H1 (cell line): ENCODE results near the gene BRI3BP. TPM values are rescaled to one million over a fixed set of nuclear protein-coding genes. Genes with fewer than 3 reads are reported as not detected.

Source experiments
- BCL11A ChIP-seq, 2 experiments: IDR thresholded peaks; one replicate each; pipeline ENCODE4 v1.6.1; 2011; ENCODE audit warnings: low read depth in 2 of 2, low read length in 2 of 2, mild to moderate bottlenecking in 2 of 2
- CEBPB ChIP-seq: IDR thresholded peaks from 2 replicates; pipeline ENCODE4 v1.6.1; 2012; ENCODE audit warnings: low read depth, low read length
- KDM1A ChIP-seq: fragments of 200-600, 300-600 bp; sonication (generic); IDR thresholded peaks from 2 replicates; pipeline ENCODE4 v1.7.1; 2016; ENCODE audit warnings: mild to moderate bottlenecking, low read length, borderline replicate concordance
- NANOG ChIP-seq: IDR thresholded peaks from 2 replicates; pipeline ENCODE4 v1.6.1; 2011; ENCODE audit warnings: low read length, low read depth, mild to moderate bottlenecking, inconsistent platforms; ENCODE audit not compliant: insufficient read depth, poor library complexity, severe bottlenecking
- NRF1 ChIP-seq: IDR thresholded peaks from 2 replicates; pipeline ENCODE4 v1.6.1; 2011; ENCODE audit warnings: mild to moderate bottlenecking, low read depth, low read length, improper control_type of control experiment
- SIX5 ChIP-seq: IDR thresholded peaks from 2 replicates; pipeline ENCODE4 v1.6.1; 2011; ENCODE audit warnings: mild to moderate bottlenecking, low read depth, low read length
- TAF7 ChIP-seq: optimal IDR thresholded peaks from 2 replicates; pipeline ENCODE3; 2011; ENCODE audit warnings: low read depth, mild to moderate bottlenecking, inconsistent platforms, low read length, moderate library complexity, borderline replicate concordance
- polyA plus RNA-seq, 7 experiments: library from polyadenylated mRNA; depleted of rRNA in 3 of 7; stranded (reverse) in 5 of 7; unstranded in 2 of 7; fragments of >200 nt in 5 of 7; fragments of 200-250 nt in 2 of 7; gene quantifications; 1 replicate in 5 of 7; 2 replicates in 1 of 7; 4 replicates in 1 of 7; pipeline versions ENCODE4 v1.2.1 to v1.2.3, GENCODE V29; 2011 to 2013; ENCODE audit warnings: missing spikeins in 2 of 7, mixed read lengths in 2 of 7
- total RNA-seq: library from RNA; stranded (reverse); fragmentation: NEBNext Ultra II Directional; extraction: Animal tissue kit (Norgen Biotek cat#: 25700); gene quantifications from 2 replicates; pipeline ENCODE4 v1.2.1, GENCODE V29; 2021
- TF ChIP-seq, protein P1 (sequence below): fragments of 300-600 bp; sonication (generic); IDR thresholded peaks from 2 replicates; pipeline ENCODE4 v1.7.1; 2012; ENCODE audit warnings: low read length, moderate library complexity, mild to moderate bottlenecking, inconsistent platforms; ENCODE audit not compliant: insufficient replicate concordance
- TF ChIP-seq, protein P2 (sequence below), 3 experiments: IDR thresholded peaks; 1 replicate in 2 of 3; 2 replicates in 1 of 3; pipeline versions ENCODE4 v1.5.1 to v1.6.1; 2011; ENCODE audit warnings: low read length in 3 of 3, mild to moderate bottlenecking in 3 of 3, inconsistent platforms in 2 of 3, low read depth in 1 of 3, moderate library complexity in 1 of 3; ENCODE audit not compliant: insufficient read depth in 1 of 3; ENCODE audit errors: control extremely low read depth in 1 of 3

The BRI3BP gene
- total and polyA plus RNA-seq, 2 of the 8 experiments (the other 6 are each of a cell fraction or from before 2014, with no cell fraction given), result 5.4 to 14.2 TPM

DNA sequence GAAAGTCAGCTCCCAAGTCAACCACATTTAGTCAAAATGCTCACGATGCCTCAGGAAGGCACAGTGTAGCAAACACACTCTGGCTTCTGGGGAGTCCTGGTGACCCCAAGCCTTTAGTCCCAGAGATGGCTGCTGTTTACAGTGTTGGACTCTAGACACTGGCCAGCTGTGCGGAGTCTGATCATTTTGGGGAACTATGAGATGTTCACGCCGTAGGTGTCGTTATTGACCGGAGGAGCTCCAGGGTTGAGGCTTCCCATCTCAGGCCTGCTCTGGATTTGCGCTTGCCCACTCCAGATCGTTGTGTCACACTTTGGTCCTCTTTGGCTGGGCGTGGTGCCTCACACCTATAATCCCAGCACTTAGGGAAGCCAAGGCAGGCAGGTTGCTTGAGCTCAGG lies 27.7 kb downstream of the BRI3BP start (continued):
- TF ChIP-seq, protein P1, sequence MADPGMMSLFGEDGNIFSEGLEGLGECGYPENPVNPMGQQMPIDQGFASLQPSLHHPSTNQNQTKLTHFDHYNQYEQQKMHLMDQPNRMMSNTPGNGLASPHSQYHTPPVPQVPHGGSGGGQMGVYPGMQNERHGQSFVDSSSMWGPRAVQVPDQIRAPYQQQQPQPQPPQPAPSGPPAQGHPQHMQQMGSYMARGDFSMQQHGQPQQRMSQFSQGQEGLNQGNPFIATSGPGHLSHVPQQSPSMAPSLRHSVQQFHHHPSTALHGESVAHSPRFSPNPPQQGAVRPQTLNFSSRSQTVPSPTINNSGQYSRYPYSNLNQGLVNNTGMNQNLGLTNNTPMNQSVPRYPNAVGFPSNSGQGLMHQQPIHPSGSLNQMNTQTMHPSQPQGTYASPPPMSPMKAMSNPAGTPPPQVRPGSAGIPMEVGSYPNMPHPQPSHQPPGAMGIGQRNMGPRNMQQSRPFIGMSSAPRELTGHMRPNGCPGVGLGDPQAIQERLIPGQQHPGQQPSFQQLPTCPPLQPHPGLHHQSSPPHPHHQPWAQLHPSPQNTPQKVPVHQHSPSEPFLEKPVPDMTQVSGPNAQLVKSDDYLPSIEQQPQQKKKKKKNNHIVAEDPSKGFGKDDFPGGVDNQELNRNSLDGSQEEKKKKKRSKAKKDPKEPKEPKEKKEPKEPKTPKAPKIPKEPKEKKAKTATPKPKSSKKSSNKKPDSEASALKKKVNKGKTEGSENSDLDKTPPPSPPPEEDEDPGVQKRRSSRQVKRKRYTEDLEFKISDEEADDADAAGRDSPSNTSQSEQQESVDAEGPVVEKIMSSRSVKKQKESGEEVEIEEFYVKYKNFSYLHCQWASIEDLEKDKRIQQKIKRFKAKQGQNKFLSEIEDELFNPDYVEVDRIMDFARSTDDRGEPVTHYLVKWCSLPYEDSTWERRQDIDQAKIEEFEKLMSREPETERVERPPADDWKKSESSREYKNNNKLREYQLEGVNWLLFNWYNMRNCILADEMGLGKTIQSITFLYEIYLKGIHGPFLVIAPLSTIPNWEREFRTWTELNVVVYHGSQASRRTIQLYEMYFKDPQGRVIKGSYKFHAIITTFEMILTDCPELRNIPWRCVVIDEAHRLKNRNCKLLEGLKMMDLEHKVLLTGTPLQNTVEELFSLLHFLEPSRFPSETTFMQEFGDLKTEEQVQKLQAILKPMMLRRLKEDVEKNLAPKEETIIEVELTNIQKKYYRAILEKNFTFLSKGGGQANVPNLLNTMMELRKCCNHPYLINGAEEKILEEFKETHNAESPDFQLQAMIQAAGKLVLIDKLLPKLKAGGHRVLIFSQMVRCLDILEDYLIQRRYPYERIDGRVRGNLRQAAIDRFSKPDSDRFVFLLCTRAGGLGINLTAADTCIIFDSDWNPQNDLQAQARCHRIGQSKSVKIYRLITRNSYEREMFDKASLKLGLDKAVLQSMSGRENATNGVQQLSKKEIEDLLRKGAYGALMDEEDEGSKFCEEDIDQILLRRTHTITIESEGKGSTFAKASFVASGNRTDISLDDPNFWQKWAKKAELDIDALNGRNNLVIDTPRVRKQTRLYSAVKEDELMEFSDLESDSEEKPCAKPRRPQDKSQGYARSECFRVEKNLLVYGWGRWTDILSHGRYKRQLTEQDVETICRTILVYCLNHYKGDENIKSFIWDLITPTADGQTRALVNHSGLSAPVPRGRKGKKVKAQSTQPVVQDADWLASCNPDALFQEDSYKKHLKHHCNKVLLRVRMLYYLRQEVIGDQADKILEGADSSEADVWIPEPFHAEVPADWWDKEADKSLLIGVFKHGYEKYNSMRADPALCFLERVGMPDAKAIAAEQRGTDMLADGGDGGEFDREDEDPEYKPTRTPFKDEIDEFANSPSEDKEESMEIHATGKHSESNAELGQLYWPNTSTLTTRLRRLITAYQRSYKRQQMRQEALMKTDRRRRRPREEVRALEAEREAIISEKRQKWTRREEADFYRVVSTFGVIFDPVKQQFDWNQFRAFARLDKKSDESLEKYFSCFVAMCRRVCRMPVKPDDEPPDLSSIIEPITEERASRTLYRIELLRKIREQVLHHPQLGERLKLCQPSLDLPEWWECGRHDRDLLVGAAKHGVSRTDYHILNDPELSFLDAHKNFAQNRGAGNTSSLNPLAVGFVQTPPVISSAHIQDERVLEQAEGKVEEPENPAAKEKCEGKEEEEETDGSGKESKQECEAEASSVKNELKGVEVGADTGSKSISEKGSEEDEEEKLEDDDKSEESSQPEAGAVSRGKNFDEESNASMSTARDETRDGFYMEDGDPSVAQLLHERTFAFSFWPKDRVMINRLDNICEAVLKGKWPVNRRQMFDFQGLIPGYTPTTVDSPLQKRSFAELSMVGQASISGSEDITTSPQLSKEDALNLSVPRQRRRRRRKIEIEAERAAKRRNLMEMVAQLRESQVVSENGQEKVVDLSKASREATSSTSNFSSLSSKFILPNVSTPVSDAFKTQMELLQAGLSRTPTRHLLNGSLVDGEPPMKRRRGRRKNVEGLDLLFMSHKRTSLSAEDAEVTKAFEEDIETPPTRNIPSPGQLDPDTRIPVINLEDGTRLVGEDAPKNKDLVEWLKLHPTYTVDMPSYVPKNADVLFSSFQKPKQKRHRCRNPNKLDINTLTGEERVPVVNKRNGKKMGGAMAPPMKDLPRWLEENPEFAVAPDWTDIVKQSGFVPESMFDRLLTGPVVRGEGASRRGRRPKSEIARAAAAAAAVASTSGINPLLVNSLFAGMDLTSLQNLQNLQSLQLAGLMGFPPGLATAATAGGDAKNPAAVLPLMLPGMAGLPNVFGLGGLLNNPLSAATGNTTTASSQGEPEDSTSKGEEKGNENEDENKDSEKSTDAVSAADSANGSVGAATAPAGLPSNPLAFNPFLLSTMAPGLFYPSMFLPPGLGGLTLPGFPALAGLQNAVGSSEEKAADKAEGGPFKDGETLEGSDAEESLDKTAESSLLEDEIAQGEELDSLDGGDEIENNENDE, result no peak
- no peak for TF ChIP-seq NANOG
- no peak for TF ChIP-seq SIX5
- no peak for TF ChIP-seq KDM1A
- TF ChIP-seq CEBPB, result no peak
- TF ChIP-seq BCL11A (IDR thresholded peaks at IDR 0.05; ENCODE audit: low read depth in 2 of 2, low read length in 2 of 2), result no peak
- TF ChIP-seq, protein P2, sequence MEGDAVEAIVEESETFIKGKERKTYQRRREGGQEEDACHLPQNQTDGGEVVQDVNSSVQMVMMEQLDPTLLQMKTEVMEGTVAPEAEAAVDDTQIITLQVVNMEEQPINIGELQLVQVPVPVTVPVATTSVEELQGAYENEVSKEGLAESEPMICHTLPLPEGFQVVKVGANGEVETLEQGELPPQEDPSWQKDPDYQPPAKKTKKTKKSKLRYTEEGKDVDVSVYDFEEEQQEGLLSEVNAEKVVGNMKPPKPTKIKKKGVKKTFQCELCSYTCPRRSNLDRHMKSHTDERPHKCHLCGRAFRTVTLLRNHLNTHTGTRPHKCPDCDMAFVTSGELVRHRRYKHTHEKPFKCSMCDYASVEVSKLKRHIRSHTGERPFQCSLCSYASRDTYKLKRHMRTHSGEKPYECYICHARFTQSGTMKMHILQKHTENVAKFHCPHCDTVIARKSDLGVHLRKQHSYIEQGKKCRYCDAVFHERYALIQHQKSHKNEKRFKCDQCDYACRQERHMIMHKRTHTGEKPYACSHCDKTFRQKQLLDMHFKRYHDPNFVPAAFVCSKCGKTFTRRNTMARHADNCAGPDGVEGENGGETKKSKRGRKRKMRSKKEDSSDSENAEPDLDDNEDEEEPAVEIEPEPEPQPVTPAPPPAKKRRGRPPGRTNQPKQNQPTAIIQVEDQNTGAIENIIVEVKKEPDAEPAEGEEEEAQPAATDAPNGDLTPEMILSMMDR (IDR thresholded peaks at IDR 0.05; ENCODE audit: control extremely low read depth in 1 of 3, insufficient read depth in 1 of 3, low read depth in 1 of 3, low read length in 3 of 3), result no peak
- no peak for TF ChIP-seq NRF1
- no peak for TF ChIP-seq TAF7
